Activated T-cell treated with anti-CD3 and anti-CD28 coated beads for 48 hours (primary cell): ENCODE data around the gene HMCN2.

Experiments
- DNase-seq: peaks from one replicate; pipeline ENCODE4 v3.0.0-alpha.2; 2020; ENCODE audit warnings: low read depth

HMCN2 gene

DNA sequence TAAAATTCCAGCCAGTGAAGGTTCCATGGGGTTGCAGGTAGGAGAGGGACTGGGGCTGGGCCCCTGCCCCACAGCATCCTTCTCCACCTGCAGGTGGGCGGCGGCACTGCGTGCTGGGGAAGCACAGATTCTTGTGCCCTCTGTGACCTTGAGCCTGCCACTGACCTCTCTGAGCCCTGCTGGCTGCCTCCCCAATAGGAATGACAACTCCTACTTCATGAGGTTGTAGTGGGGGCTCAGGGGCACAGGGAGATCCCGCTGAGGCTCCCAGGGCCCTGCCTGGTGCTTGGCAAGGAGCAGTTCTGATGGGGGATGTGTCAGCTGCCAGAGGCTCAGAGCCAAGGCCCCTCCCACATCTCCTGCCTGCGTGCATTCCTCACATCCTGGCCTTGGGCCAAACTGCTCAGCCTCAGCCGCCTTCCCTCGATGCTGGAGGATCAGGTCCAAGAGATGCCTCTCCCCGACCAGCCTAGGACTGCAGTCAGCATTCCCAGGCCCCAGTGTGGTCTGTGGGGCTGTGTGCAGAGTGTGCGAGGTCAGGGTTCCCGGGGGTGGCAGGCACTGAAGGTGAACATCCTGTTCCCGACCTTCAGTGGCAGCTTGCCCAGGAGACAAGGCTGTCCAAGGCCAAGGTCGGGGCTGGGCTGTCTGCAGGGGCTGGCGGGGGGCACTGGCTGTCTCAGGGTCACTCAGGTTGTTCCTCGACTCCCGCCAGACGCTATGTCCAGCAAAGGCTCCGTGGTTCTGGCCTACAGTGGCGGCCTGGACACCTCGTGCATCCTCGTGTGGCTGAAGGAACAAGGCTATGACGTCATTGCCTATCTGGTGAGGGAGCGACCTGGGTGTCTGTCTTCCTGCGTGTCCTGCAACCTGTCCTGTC is 186.2 kb downstream of the HMCN2 start:
- no peak for DNase-seq

GRCh38 chr9:130452835-130453234 is 187.3 kb downstream of the HMCN2 start:
- no peak for DNase-seq

DNA sequence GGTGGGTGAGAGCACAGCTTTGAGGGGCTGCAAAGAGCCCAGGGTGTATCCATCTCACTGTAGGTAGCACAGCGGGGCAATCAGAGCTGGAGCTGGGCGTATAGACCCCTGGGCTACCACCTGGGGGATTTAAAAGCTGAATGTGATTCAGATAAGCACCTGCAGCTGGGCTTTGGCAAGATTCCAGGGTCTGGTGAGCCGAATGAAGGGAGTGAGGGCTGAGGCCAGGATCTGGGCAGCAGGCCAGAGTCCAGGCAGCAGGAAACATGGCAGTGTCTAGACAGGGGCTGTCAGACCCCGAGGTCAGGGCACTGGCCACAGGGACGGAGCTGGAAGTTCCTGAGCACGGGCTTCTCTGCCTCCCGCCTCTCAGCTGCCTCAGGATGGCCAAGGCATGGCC is 187.9 kb downstream of the HMCN2 start:
- DNase-seq: no peak

GRCh38 chr9:130454096-130454811 is 188.7 kb downstream of the HMCN2 start:
- DNase-seq: no peak

DNA sequence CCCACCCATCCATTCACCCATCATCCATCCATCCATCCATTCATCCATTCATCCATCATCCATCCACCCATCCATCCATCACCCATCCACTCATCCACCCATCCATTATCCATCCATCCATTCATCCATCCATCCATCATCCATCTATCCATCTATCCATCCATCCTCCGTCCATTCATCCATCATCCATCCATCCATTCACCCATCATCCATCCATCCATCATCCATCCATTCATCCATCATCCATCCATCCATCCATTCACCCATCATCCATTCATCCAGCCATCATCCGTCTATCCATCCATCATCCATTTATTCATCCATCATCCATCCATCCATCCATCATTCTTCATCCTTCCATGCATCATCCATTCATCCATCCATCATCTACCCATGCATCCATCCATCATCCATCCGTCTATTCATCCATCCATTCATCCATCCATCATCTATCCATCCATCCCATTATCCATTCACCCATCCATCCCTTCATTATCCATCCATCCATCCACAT is 189.3 kb downstream of the HMCN2 start:
- DNase-seq: no peak

GRCh38 chr9:130458027-130458803 is 192.7 kb downstream of the HMCN2 start:
- DNase-seq: no peak

GRCh38 chr9:130458804-130459067 is 193.2 kb downstream of the HMCN2 start:
- no peak for DNase-seq

GRCh38 chr9:130459151-130459550 is 193.6 kb downstream of the HMCN2 start:
- DNase-seq: no peak

- DNase-seq: no peak
These were observed 194.5 kb downstream of the HMCN2 start for GRCh38 chr9:130459941-130460669.

- peak; percentile 65 for DNase-seq
These were observed 195.7 kb downstream of the HMCN2 start for GRCh38 chr9:130461218-130461630.

DNA sequence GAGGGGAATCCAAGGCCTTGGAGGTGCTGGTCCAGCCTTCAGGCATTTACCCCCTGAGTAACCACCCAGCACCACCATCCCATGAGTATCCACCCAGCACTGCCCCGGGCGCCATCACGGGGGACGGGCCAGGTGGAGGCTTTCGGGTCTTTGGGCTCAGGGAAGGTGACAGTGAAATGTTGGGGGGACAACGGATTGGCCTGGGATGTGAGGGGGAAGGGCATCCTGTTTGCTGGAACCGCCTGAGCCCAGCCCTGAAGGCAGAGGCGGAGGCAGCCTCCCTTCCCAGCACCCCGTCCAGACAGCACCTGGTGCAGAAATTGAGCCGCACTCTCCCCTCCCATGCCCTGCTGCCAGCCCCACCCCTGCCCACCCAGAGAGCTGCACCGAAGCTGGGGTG is 196.2 kb downstream of the HMCN2 start:
- DNase-seq: no peak

DNA sequence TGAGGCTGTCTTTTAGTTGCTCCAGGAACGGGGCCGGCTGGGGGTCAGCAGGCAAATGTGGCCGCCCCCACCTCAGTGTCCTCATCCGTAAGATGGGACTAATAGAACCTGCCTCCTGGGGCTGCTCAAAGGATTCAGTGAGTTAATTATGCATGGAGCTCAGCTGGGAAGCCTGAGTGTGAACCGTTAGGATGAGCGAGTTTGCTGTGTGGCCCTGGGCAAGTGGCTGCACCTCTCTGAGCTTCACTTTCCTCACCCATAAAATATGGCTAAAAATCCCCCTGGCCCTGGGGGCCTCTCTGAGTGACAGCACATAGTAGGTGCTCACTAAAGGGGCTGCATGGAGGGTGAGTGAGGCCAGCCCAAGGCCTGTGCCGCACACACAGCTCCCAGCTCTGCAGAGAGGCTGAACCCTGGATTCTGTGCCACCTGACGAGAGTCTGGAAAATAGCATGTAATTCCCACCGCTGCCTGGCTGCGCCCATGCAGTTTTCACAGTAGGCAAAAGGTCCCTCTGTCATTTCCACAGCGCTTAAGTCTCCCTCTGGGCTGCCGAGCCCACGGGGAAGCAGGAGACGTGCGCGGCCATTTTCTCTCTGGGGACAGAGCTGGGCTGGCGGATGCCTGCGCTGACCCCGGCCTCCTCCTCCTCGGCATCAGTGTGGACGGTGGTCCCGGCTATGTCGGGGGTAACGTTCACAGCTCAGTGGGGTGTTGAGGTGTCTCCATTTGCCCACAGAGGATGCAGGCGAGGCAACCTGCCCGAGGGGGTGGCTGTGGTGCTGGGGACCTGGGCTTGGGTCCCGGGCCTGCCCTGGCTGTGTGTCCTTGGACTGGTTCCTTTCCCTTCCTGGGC is 197.4 kb downstream of the HMCN2 start:
- DNase-seq: no peak

DNA sequence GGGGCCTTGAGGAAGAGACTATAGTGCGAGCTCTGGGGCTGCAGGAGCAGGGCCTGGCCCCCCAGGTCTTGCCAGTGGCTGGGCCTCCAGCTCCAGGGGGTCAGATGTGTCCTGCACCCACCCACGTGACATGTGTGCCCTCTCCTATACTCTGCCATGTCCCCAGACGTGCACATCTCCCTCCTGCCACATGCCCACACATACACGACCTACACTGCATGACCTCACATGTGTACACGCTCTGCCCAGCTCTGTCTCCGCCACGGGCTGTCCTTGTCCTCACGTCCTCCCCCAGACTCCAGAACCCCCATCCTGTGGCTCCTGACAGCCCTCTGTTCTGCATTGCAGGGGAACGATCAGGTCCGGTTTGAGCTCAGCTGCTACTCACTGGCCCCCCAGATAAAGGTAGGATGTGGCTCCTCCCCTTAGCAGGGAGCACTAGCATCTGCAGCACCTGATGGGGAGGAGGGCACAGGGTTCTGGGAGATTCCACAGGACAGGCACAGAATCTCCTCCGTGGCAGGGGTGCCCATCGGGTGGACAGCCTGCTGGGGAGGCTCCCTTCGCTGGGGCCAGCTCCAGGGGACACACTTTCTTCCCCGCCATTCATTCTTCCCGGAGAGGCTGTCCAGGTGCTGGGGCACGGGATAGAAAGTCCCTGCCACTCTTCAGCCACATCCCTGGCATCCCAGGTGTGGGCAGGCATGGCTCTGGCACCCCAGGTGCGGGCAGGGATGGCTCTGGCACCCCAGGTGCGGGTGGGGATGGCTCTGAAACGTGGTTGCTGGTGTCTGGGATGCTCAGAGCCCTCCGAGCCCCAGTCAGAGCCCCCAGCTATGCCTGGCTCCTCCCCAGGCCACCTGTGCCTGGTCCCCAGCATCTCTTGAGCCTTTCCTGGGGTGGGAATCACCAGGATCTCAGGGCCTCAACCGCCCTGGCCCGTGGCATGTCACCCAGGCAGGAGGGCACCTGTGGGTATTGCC is 198.5 kb downstream of the HMCN2 start:
- no peak for DNase-seq

DNA sequence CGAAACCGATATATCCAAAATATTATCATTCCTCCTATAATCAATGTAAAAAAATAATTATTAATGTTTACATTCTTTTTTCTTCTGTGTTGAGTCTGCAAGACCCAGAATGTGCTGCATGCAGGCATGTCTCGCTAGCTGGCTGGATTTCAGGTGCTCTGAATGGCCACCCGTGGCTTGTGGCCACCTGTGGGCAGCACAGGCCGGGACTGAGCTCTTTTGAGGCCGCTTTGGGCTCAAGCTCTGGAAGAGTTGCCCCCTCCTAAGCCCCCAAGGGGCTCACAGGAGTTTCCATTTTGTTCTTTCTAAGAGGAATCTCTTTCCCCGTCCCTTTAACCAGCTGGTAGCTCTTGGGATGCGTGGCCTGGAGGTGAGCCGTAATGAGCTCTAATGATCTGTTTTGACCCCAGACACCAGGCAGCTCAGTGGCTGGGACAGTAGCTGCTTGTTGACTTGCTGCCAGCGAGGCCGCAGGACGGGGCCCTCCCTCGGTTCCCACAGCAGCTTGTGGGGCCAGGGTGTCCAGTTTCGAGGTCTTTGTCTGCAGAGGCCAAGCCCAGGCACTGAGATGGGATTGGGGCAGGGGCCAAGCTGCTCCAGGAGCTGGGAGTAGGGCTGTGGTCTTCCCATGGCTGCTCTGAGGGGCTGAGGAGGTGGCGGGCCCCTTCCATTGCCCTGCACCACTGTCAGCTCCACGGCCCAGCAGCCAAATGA is 200.0 kb downstream of the HMCN2 start:
- no peak for DNase-seq

- DNase-seq: no peak
These were observed 201.1 kb downstream of the HMCN2 start for GRCh38 chr9:130466537-130467217.

GRCh38 chr9:130467316-130467715 is 201.8 kb downstream of the HMCN2 start:
- DNase-seq: no peak

DNA sequence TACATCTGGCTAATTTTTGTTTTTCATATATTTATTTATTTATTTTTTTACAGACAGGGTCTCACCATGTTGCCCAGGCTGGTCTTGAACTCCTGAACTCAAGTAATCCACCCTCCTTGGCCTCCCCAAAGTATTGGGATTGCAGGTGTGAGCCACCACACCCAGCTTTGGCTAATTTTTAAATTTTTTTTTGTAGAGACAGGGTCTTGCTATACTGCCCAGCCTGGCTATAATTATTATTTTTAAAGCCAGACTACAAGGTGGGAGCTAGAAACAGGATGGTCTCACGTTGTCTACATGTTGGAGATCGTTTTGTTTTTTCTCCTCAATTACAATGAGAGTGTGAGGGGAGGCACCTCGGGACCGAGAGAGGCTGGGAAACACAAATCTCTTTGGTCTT is 203.0 kb downstream of the HMCN2 start:
- no peak for DNase-seq

- DNase-seq: no peak
These were observed 204.7 kb downstream of the HMCN2 start for GRCh38 chr9:130470269-130470668.

DNA sequence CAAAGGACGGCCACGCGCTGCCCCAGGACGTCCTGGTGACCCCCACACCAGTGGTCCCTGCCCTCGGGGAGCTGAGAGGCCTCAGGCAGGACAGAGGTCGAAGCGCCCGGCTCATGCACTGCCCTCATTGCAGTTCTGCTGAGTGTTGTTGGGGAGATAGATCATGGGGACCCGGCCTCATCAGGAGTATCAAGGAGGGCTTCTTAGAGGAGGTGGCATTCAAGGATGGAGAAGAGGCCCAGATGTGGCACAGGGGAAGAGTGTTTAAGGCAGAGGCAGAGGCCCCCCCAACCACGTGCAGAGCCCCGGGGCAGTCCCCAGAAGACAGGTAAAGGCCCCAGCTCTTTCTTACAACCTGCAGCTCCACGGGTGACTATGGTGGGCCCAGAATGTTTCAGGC is 205.4 kb downstream of the HMCN2 start:
- DNase-seq: no peak
